Loucy (cell line): ENCODE results near the gene RASGRP2.

Source experiments
- H2AFZ ChIP-seq: fragments of 200-600 bp; sonication (generic); 2 replicates; pipeline ENCODE4 v1.6.0; 2016; ENCODE audit warnings: antibody characterized with exemption, mild to moderate bottlenecking, low read length, moderate library complexity
- H3F3A ChIP-seq: fragments of 200-600 bp; 2 replicates; pipeline ENCODE4 v1.6.0; 2016; ENCODE audit warnings: antibody characterized with exemption, low read depth, mild to moderate bottlenecking
- H3K27me3 ChIP-seq: fragments of 200-600 bp; sonication (generic); 2 replicates; pipeline ENCODE4 v1.6.1; 2014; ENCODE audit warnings: low read length, mild to moderate bottlenecking; ENCODE audit not compliant: insufficient read depth, poor library complexity, severe bottlenecking
- H3K36me3 ChIP-seq: fragments of 200-600 bp; sonication (generic); 2 replicates; pipeline ENCODE4 v1.6.1; 2016; ENCODE audit warnings: low read length; ENCODE audit not compliant: insufficient read depth
- H3K4me1 ChIP-seq: fragments of 200-600 bp; sonication (generic); 2 replicates; pipeline ENCODE4 v1.5.1; 2014; ENCODE audit warnings: low read length, mild to moderate bottlenecking; ENCODE audit not compliant: insufficient read depth, poor library complexity, severe bottlenecking
- H3K4me2 ChIP-seq: fragments of 200-600 bp; sonication (generic); 2 replicates; pipeline ENCODE4 v1.6.0; 2014; ENCODE audit warnings: antibody characterized with exemption, low read length, low read depth, mild to moderate bottlenecking; ENCODE audit not compliant: poor library complexity, severe bottlenecking
- H3K4me3 ChIP-seq: fragments of 200-600 bp; sonication (generic); 2 replicates; pipeline ENCODE4 v1.5.1; 2014; ENCODE audit warnings: low read length, mild to moderate bottlenecking, mixed read lengths; ENCODE audit not compliant: poor library complexity, severe bottlenecking
- H3K79me2 ChIP-seq: fragments of 200-600 bp; sonication (generic); 2 replicates; pipeline ENCODE4 v1.6.1; 2014; ENCODE audit warnings: low read length; ENCODE audit not compliant: insufficient read depth
- H3K9ac ChIP-seq: fragments of 200-600 bp; sonication (generic); 2 replicates; pipeline ENCODE4 v1.6.0; 2014; ENCODE audit warnings: mild to moderate bottlenecking, low read depth, low read length, moderate library complexity; ENCODE audit not compliant: poor library complexity, severe bottlenecking
- H3K9me2 ChIP-seq: fragments of 200-600 bp; sonication (generic); replicated peaks from 2 replicates; pipeline ENCODE4 v1.6.1; 2016; ENCODE audit warnings: low read depth, low read length, mixed read lengths
- H3K9me3 ChIP-seq: fragments of 200-600 bp; sonication (generic); 2 replicates; pipeline ENCODE4 v1.6.1; 2014; ENCODE audit warnings: mild to moderate bottlenecking, antibody characterized with exemption, low read length, low read depth; ENCODE audit not compliant: insufficient read depth
- H4K20me1 ChIP-seq: fragments of 200-600 bp; sonication (generic); 2 replicates; pipeline ENCODE4 v1.6.0; 2014; ENCODE audit warnings: antibody characterized with exemption, low read length, mild to moderate bottlenecking; ENCODE audit not compliant: insufficient read depth, poor library complexity, severe bottlenecking
- EZH2phosphoT487 ChIP-seq: fragments of 200-600 bp; IDR thresholded peaks from 2 replicates; pipeline ENCODE4 v1.6.1; 2018; ENCODE audit warnings: antibody characterized with exemption, mild to moderate bottlenecking, moderate library complexity, borderline replicate concordance
- TF ChIP-seq, protein P1 (sequence below): fragments of 200-600 bp; sonication (generic); conservative IDR thresholded peaks from 2 replicates; pipeline ENCODE4 v1.5.1; 2014; ENCODE audit warnings: mild to moderate bottlenecking, antibody characterized with exemption, low read length

Gene RASGRP2

DNA sequence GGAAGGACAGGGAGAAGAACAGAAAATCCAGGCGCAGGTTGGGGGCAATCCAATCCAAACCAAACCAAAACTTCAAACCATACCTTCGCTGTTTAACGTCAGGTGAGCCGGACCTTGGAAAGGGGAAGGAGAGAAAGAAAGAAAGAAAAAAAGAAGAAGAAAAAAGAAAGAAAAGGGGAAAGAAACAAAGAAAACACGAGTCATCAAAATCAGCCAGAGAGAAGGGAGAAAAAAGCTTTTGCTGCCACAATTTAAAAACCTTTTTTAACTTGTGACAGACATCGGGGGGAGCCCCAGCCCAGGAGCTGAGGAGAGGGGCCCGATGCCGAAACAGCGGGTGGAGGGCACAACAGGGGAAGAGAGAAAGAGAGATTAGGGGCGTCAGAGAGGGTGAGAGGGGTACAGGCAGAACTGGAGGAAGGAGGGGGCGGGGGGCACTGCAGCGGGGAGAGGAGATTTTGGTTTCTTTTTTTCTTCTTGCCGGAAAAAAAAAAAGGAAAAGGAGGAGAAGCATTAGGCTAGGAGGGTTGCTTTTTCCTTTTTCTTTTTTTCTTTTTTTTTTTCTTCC lies 51.1 kb downstream of the RASGRP2 start:
- Histone ChIP-seq H3K36me3 (no peaks in the 10 kb centered on the region), H3K9me3 (no peaks in the 10 kb centered on the region), H3K9ac (no peak overlapping the region), H2AFZ (no peak overlapping the region), H3K79me2 (no peaks in the 10 kb centered on the region), H3K27me3 (no peaks in the 10 kb centered on the region), H3K4me2 (no peak overlapping the region), H3F3A (no peaks in the 10 kb centered on the region), H3K9me2 (no peaks in the 10 kb centered on the region), H3K4me1 (peaks cover 31% of the 10 kb centered on the region), H4K20me1 (no peaks in the 10 kb centered on the region), H3K4me3 (no peak overlapping the region)
- TF ChIP-seq, protein P1, sequence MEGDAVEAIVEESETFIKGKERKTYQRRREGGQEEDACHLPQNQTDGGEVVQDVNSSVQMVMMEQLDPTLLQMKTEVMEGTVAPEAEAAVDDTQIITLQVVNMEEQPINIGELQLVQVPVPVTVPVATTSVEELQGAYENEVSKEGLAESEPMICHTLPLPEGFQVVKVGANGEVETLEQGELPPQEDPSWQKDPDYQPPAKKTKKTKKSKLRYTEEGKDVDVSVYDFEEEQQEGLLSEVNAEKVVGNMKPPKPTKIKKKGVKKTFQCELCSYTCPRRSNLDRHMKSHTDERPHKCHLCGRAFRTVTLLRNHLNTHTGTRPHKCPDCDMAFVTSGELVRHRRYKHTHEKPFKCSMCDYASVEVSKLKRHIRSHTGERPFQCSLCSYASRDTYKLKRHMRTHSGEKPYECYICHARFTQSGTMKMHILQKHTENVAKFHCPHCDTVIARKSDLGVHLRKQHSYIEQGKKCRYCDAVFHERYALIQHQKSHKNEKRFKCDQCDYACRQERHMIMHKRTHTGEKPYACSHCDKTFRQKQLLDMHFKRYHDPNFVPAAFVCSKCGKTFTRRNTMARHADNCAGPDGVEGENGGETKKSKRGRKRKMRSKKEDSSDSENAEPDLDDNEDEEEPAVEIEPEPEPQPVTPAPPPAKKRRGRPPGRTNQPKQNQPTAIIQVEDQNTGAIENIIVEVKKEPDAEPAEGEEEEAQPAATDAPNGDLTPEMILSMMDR: no peak
- no peak for TF ChIP-seq EZH2phosphoT487

DNA sequence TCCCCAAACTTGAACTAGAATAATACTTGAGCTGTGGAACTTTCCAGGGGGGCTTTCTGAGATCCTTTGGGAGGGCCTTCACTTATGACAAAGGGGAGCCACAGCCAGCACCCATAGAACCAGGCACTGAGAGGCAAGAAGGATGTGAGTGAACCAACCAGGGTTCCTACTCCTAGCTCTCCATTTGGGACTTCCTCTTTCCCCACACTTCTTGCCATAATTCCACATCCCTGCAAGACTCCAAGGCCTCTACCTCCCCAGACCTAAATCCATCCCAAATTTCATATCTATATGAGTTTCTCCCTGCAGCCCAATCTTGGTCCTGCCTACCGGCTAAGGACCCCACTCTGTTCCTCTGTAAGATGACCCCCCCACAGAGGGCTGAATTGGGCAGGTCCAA lies 52.4 kb downstream of the RASGRP2 start:
- Histone ChIP-seq H3K27me3 (no peaks in the 10 kb centered on the region), H2AFZ (no peak overlapping the region), H3K9me2 (no peaks in the 10 kb centered on the region), H3K9me3 (no peaks in the 10 kb centered on the region), H3K79me2 (no peaks in the 10 kb centered on the region), H3K4me2 (no peak overlapping the region), H3K4me1 (peaks cover 31% of the 10 kb centered on the region), H3K9ac (no peak overlapping the region), H4K20me1 (no peaks in the 10 kb centered on the region), H3F3A (no peaks in the 10 kb centered on the region), H3K36me3 (no peaks in the 10 kb centered on the region), H3K4me3 (no peak overlapping the region)
- TF ChIP-seq, protein P1: no peak
- no peak for TF ChIP-seq EZH2phosphoT487

GRCh38 chr11:64690235-64690634 lies 53.7 kb downstream of the RASGRP2 start:
- Histone ChIP-seq H3K79me2 (no peaks in the 10 kb centered on the region), H3F3A (no peaks in the 10 kb centered on the region), H3K4me1 (peaks cover 31% of the 10 kb centered on the region), H3K9me3 (no peaks in the 10 kb centered on the region), H4K20me1 (no peaks in the 10 kb centered on the region), H2AFZ (no peak overlapping the region), H3K9me2 (no peaks in the 10 kb centered on the region), H3K4me2 (no peak overlapping the region), H3K27me3 (no peaks in the 10 kb centered on the region), H3K36me3 (no peaks in the 10 kb centered on the region), H3K4me3 (no peak overlapping the region), H3K9ac (no peak overlapping the region)
- TF ChIP-seq EZH2phosphoT487: no peak
- TF ChIP-seq, protein P1: no peak
